GM12878 (cell line): ENCODE measurements around the gene ASTL. TPM values are rescaled to one million over a fixed set of nuclear protein-coding genes. Genes with fewer than 3 reads are reported as not detected.
A peak's percentile ranks its signal among the peaks of the same experiment; 100 is the strongest.

Experiments used
- ATF2 ChIP-seq: IDR thresholded peaks from 2 replicates; pipeline ENCODE4 v1.6.1; 2012; ENCODE audit warnings: low read length, inconsistent platforms
- ATF7 ChIP-seq: fragments of 450-650 bp; IDR thresholded peaks from 2 replicates; pipeline ENCODE4 v1.6.1; 2016; ENCODE audit warnings: low read depth, mild to moderate bottlenecking
- BACH1 ChIP-seq: fragments of 450-650 bp; IDR thresholded peaks from 2 replicates; pipeline ENCODE4 v1.6.1; 2017; ENCODE audit warnings: mild to moderate bottlenecking, borderline replicate concordance
- CREB1 ChIP-seq: IDR thresholded peaks from 2 replicates; pipeline ENCODE4 v1.6.1; 2012; ENCODE audit warnings: low read depth, mild to moderate bottlenecking, inconsistent platforms
- JUND ChIP-seq: IDR thresholded peaks from 2 replicates; pipeline ENCODE4 v1.6.1; 2012; ENCODE audit warnings: low read depth, mild to moderate bottlenecking, low read length, improper control_type of control experiment, moderate library complexity
- MTA2 ChIP-seq: fragments of 450-650 bp; IDR thresholded peaks from 2 replicates; pipeline ENCODE4 v1.6.1; 2016; ENCODE audit warnings: low read depth, mild to moderate bottlenecking, moderate library complexity
- POU2F2 ChIP-seq: IDR thresholded peaks from 3 replicates; pipeline ENCODE4 v1.6.1; 2011; ENCODE audit warnings: low read depth, mild to moderate bottlenecking, low read length, borderline replicate concordance
- RB1 ChIP-seq: fragments of 450-650 bp; formaldehyde crosslinking; IDR thresholded peaks from 2 replicates; pipeline ENCODE4 v1.6.1; 2017; ENCODE audit warnings: mild to moderate bottlenecking, borderline replicate concordance
- RCOR1 ChIP-seq: conservative IDR thresholded peaks from 2 replicates; pipeline ENCODE4 v1.6.1; 2012; ENCODE audit warnings: low read depth, low read length, improper control_type of control experiment
- RELB ChIP-seq: fragments of 450-650 bp; IDR thresholded peaks from 2 replicates; pipeline ENCODE4 v1.6.1; 2017; ENCODE audit warnings: low read depth, mild to moderate bottlenecking, moderate library complexity
- RUNX3 ChIP-seq: IDR thresholded peaks from 2 replicates; pipeline ENCODE4 v1.6.1; 2012; ENCODE audit warnings: low read length, inconsistent platforms
- USF1 ChIP-seq: IDR thresholded peaks from 2 replicates; pipeline ENCODE4 v1.6.1; 2011; ENCODE audit warnings: borderline replicate concordance, low read depth, mild to moderate bottlenecking, moderate library complexity, mixed read lengths, low read length; ENCODE audit not compliant: insufficient read depth; ENCODE audit errors: extremely low read length
- ZBTB40 ChIP-seq: fragments of 450-650 bp; IDR thresholded peaks from 2 replicates; pipeline ENCODE4 v1.6.1; 2016; ENCODE audit warnings: mild to moderate bottlenecking, moderate library complexity, borderline replicate concordance
- ZNF24 ChIP-seq: fragments of 450-650 bp; IDR thresholded peaks from 2 replicates; pipeline ENCODE4 v1.6.1; 2017; ENCODE audit warnings: antibody characterized with exemption, mild to moderate bottlenecking
- polyA plus RNA-seq, 11 experiments: library from polyadenylated mRNA; depleted of rRNA in 4 of 11; unstranded in 6 of 11; stranded (reverse) in 5 of 11; fragments of >200 nt; fragmentation: Nextera tagmentation in 4 of 11; fragmentation: Illumina TruSeq in 1 of 11; extraction: Ambion mirVana in 4 of 11; extraction: Trizol in 1 of 11; gene quantifications; 1 replicate in 1 of 11; 2 replicates in 10 of 11; pipeline versions ENCODE4 v1.2.1 to v1.2.3, GENCODE V29; 2011 to 2016; ENCODE audit warnings: inconsistent platforms in 2 of 11, missing spikeins in 2 of 11, low read depth in 1 of 11
- total RNA-seq, 4 experiments: library from RNA; depleted of rRNA in 3 of 4; stranded (reverse); fragments of >200 nt in 3 of 4; fragmentation: Illumina TruSeq in 1 of 4; extraction: Trizol in 1 of 4; gene quantifications; 2 replicates each; pipeline versions ENCODE4 v1.2.1 to v1.2.3, GENCODE V29; 2013 to 2021
- TF ChIP-seq, protein P1 (sequence below): fragments of 450-650 bp; formaldehyde crosslinking; IDR thresholded peaks from 2 replicates; pipeline ENCODE4 v1.5.0; 2022; ENCODE audit warnings: mild to moderate bottlenecking, missing genetic modification characterization

Gene ASTL
- total and polyA plus RNA-seq, 10 of the 15 experiments (the other 5 are each of a cell fraction or from before 2014, with no cell fraction given), result 0.18 to 1.0 (median 0.38) TPM; not detected in 4

DNA sequence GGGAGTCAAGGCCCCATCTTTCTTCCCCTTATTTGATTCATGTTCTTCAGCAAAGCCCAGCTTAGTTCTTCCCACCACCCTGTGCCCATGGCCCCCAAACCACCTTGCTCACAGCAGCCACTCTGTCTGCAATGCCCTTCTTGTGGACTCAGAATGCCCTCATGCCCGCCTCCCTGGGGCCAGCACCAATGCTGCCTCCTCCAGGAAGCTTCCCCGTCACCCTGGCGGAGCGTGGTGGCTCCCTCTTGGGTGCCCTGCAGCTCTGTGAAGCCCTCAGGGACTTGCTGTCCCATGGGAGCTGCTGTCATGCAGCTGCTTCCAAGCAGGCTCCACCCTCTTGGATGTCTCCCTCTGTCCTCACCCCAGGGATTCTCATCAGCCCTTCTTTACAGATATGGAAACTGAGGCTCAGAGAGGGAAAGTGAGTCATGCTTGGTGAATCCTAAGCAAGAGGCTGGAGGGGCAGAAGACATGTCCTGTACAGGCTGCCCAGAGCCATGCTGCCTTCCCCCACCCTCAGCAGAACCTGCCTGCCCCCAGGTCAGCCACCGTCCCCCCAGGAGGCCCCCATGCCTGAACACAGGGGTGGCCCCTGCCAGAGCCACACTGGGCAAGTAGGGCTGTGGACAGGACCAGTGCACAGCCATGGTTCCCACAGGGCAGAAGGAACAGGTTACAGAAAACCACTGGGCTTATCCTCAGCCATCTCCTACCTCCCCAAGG is 18.8 kb upstream of the ASTL start (continued):
- TF ChIP-seq, protein P1, sequence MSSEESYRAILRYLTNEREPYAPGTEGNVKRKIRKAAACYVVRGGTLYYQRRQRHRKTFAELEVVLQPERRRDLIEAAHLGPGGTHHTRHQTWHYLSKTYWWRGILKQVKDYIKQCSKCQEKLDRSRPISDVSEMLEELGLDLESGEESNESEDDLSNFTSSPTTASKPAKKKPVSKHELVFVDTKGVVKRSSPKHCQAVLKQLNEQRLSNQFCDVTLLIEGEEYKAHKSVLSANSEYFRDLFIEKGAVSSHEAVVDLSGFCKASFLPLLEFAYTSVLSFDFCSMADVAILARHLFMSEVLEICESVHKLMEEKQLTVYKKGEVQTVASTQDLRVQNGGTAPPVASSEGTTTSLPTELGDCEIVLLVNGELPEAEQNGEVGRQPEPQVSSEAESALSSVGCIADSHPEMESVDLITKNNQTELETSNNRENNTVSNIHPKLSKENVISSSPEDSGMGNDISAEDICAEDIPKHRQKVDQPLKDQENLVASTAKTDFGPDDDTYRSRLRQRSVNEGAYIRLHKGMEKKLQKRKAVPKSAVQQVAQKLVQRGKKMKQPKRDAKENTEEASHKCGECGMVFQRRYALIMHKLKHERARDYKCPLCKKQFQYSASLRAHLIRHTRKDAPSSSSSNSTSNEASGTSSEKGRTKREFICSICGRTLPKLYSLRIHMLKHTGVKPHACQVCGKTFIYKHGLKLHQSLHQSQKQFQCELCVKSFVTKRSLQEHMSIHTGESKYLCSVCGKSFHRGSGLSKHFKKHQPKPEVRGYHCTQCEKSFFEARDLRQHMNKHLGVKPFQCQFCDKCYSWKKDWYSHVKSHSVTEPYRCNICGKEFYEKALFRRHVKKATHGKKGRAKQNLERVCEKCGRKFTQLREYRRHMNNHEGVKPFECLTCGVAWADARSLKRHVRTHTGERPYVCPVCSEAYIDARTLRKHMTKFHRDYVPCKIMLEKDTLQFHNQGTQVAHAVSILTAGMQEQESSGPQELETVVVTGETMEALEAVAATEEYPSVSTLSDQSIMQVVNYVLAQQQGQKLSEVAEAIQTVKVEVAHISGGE, result no peak
- TF ChIP-seq RB1 (peak; percentile 100), CREB1 (no peak), RCOR1 (0 out of 2 replicates have a peak, but pooled peaks have one; percentile 36), POU2F2 (no peak), ATF2 (no peak), MTA2 (no peak), JUND (no peak), RUNX3 (no peak), ZBTB40 (no peak), RELB (no peak), USF1 (no peak), ZNF24 (no peak), ATF7 (peak; percentile 56), BACH1 (peak; percentile 64; the same call in 1 of the 2 replicates)
